NCI-H187 treated with DMSO at 0.1 percent for 48 hours (cell line): ENCODE data around the gene ATP23.

ENCODE experiments used
- DNase-seq: peaks from one replicate; lab custom pipeline; 2025; lab: John Stamatoyannopoulos, UW

ATP23 gene

DNA sequence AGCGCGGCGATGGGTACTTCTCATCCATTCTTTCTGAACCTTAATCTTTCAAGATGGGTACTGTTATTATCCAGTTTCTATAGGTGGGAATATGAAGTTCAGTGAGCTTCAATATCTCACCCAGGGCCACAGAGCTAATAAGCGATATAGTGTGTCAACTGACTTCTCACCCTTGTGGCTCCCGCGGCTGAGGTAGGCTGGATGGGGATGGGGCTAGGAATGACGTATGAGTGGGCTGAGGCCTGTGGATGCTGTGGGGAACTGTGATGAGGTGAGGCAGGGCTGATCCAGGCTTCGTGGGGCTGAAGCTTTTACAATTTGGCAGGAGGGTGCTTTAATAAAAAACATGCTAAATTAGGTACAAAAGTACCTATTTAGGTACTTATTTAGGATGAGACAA is 32.9 kb upstream of the ATP23 start:
- DNase-seq = no peak

DNA sequence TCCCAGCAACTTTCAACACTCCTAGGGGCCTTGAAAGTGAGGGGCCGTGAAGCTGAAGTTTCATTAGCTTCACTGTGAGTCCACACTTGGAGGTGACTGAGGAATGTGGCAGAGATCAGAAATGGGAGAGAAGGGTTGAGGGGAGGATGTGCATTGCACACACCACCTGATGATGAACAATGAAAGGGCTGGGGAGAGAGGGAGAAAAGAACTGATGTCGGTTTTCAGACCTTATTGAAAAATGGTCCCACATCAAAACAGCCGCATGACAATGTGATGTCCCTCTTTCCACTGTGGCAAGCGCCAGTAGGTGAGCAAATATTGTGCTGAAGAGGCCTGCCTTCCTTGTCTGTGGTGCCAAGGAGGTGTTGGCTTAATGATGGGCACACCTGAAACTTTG is 32.3 kb upstream of the ATP23 start:
- no peak for DNase-seq

DNA sequence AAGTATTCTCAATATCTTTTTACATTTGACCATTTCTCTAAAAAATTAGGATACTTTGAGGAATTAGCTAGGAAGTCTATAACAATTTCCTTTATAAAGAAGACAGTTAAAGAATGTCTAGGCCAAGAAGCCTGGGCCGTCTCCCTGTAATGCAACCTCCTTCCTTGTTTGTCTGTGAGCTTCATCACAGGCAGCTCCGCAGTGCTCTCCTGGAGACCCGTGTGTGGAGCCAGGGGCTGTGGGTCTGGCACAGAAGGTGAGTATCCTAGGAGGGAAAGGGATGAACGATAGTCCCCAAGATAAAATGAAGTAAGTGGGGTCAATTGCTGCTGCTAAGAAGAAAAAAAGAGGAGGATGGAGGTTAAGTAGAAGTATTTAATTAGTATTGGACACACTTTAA is 31.8 kb upstream of the ATP23 start:
- no peak for DNase-seq

DNA sequence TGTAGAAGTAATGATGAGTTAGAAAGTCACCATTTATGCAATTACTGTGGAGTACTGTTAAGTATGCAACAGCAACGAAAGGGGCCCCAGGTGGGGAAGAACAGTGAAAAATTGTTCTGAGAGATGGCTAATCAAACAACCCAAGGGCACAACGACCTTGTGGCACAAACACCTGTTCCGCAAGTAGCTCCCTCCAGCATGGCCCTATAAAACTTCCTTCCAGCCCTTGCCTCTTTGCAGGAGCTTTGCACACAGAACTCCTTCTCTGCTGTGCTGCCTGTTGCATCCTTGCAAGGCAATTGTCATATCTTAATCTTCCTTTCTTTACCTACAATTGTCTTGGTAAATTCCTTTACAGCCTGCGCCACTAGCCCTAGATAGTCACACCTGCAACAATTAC is 23.2 kb upstream of the ATP23 start:
- DNase-seq = no peak

DNA sequence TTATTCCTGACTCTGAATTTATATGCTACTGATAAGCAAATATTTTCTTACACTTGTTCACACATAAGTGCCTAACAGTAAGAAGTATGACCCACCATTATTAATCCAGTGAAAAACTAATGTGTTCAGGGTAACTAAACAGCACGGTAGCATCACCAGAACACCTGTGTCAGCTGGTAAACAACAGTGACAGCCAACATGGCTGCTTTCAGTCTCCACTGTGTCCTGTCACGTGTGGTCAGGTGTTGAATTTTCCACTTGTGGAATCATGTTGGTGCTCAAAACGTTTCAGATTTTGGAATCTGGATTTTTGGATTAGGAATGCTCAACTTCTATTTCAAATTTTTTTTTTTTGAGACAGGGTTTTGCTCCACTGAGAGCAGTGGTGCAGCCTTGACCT is 14.3 kb upstream of the ATP23 start:
- DNase-seq = no peak

DNA sequence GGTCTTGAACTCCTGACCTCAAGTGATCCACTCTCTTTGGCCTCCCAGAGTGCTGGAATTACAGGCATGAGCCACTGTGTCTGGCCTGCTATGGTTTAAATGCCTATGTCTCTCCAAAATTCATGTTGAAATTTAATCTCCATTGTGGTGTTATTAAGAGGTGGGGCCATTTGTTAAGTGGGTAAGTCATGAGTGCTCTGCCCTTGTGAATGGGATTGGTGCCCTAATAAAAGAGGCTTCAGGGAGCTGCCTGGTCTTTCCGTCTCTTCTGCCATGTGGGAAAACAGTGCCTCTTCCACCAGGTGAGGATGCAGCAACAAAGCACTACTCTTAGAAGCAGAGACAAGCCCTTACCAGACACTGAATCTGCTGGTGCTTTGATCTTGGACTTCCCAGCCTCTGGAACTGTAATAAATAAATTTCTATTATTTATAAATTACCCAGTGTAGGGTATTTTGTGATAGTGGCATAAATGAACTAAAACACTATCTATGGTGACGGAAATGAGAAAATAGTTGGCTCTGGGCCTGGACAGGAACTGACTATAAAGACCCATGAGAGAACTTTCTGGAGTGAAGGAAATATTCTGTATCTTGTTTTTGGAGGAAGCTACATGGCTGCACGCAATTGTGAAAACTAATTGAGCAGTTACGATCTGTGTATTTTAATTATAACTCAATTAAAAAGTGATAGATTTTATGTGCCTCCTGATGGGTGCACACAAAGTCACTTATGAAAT is 12.1 kb upstream of the ATP23 start:
- DNase-seq = no peak

DNA sequence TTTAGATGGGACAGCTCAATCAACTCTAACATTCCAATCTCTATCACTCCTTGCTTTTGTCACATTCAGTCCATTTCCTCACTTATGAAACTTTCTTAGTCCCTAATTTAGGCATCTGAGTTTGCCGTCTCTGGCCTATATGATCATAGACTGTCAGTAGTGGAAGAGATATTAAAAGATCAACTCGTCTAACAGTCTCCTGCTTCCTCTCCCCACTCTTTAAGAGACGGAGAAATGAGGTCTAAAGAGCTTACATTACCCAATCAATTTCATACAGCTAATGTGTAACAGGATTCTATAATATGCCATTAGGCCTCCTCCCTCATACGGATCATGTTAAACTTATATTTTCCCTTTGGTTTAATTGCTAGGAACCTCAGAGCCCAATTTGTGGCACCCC is 6.5 kb upstream of the ATP23 start:
- DNase-seq = no peak

DNA sequence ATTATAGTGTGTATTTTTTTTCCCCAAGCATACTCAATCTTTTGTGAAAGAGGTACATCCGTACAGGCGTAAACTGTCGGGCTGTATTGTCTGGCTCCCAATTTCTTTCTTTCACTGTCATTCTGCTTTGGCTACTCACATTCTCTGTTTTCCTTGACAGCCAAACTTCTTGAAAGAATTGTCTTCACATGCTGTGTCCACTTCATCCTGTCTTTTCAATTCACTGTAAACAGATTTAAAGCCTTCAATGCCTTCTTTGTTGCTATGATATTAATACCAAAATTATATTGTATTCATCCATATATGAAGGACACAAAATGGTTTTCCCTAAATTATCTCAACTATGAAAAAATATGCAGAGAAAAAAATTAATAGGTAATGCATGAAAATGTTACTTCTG is 6.0 kb upstream of the ATP23 start:
- no peak for DNase-seq

DNA sequence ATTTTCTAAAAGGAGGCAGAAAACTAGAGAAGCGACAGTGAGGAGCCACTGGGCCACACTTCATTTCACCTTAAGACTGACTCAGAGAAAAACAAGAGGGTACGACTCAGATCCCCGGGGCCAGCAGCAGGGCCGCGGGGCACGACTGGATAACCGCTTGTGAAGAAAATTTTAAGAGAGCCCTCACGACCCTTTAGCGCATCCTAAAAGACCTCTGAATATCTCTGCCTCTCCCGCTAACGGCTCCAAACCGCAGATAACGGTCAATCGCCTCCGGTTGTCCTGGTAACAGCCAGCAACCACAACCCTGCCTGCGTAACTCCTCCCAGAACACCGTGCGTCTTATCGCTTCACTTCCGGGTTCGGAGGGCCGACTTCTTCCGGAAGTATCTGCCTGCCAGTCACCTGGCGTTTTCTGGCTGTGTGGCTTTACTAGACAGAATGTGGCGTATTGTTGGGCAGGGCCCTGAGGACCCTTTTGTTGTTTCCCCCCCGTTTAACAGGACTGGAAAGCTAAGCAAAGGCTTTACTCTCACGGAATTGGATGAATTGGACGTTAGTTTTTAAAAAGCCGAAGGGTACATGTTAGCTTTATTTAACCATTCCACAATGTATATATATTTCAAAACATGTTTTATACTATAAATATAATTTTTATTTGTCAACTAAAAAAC is 5.4 kb upstream of the ATP23 start:
- peak; percentile 92 for DNase-seq

DNA sequence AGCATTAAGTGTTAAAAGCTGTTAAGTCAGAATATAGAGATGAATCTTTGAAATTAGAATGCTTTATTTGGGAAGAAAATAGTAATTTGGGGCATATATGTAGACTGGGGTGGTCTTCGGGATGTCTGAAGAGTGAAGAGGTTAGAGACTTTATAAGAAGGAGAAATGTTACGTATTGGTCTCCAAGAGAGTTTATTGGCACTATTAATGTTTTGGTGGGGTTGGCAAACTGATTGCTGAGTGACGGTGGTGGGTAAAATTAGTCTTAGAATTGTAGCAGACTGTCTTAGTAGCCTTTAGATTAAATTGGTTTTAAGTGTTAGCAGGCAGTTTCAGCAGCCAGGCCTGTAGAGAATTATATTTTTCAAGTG is 4.9 kb upstream of the ATP23 start:
- no peak for DNase-seq

DNA sequence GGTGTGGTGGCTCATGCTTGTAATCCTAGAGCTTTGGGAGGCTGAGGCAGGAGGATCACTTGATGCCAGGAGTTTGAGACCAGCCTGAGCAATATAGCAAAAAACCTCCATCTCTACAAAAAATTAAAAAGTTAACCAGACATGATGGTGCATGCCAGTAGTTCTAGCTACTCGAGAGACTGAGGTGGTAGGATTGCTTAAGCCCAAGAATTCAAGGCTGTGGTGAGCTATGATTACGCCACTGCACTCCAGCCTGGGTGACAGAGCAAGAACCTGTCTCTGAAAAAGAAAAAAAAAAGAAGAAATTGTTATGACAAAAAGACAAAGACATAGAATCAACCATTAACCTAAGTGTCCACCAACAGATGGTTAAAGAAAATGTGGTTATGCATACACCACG is 2.1 kb upstream of the ATP23 start:
- no peak for DNase-seq

DNA sequence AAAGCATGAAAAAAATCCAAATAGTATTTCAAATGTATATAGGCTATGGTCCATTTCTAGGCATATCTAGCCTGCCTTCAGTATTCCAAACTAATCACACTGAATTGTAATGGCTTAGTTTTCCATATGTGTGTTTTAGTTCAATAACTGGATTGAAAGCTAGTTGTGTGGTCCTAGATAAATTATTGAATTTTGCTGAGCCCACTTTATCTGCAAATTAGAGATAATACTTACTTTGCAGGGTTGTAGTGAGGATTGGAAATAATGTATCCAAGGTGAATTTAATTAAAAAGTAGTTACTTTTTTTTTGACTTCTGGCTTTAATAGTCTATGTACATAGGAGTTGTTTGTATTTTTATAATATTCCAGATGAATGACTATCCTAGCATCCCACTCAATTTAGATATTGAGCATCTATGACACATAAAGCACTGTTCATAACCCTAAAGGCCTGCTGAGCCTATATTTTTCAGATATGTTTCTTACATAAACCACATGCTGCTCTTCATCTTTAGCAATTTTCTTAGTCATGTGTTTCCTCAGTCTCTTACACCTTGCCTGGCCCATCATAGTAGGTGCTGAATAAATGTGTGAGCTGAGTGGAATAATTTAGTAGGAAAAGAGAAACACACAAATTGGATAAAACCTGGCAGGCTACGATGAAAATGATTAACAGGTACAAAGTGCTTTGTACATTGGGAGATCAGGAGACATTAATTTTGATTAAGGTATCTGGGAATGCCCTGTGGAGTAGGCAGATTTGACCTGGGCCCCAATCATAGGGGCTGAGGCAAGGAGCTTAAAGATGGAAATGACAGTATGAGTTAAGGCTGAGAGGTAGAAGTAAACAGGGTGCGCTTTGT is 1.1 kb upstream of the ATP23 start:
- no peak for DNase-seq

DNA sequence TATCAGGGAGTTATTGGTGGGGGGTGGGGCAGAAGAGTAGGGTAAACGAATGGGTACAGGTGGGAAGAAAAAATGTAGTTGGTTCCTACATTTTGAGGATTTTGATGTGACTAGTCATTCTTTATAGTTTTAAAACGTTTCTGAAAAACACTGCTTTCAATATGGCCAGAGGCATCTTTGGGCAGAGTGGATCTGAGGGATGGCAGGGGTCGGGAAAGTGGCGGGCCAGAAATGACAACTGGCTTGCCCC is 527 bp upstream of the ATP23 start:
- no peak for DNase-seq

DNA sequence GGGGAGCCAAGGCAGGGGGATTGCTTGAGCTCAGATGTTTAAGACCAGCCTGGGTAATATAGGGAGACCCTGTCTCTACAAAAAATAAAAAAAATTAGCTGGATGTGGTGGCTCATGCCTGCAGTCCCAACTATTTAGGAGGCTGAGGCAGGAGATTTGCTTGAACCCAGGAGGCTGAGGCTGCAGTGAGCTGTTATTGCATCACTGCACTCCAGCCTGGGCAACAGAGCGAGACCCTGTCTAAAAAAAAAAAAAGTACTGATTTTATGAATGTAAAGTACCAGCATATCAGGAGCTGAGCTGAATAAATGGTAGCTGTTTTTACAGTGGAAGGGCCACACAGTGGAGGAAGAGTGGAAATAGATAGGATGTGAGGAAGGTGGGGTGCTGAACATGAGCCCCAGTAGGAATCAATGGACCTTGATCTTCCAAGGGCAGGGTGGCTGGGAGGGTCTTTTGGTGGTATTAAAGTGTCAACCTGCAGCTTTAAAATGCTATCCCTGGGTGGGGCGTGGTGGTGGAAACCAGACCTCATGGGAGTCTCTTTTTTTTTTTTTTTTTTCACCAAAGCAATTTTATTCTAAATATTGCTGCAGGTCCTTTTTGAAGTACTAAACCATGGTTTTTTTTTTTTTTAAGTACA is 2.2 kb downstream of the ATP23 start:
- no peak for DNase-seq

DNA sequence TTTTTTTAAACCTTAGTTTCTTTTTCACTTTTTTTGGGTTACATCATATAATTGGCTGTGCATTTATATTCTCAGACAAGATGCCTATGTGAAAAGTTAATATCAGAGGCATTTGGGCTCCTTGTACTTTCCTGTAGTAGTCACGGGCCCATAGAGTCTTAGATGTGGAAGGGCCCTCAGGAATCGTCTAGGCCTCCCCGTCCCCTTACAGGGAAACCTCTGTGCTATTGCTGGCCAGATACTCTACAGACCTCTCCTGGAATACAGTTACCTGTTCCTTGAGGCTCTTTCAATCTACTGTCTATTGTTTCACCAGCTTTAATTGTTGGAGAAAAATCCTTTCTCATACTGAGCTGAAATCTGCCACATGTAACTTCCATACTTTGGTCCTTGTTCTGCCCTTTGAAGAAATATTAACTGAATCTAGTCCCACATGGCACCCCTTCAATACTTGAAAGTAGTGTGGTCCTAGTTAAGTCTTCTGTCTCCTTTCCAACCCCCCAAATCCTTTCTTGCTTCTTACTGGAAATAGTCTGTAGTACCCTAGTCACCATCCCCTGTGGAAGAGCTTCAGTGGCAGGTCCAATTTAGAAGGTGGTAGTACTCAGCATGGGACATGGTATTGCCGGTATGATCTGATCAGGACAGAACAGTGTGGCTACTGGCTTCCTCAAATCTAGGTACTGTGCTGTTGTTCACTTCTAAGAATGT is 3.1 kb downstream of the ATP23 start:
- no peak for DNase-seq

DNA sequence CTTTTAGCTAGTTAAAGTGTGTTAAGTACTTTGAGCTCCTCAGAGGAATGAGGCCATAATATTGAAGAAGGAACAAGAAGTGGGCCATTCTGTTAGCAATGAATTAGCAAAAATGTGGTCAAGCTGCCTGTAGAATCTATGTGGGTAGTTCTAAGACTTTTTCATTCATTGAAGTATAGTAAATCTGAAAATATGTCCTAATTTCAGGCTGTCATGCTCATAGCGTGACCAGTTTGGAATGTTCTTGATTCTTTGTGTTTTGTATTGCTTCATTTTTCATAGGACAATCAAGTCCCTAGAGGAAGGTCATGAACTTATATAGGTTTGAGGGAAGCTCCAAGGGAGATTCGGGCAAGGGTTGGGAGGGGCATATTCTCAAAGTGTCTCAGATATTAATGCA is 11.4 kb downstream of the ATP23 start:
- DNase-seq = no peak

DNA sequence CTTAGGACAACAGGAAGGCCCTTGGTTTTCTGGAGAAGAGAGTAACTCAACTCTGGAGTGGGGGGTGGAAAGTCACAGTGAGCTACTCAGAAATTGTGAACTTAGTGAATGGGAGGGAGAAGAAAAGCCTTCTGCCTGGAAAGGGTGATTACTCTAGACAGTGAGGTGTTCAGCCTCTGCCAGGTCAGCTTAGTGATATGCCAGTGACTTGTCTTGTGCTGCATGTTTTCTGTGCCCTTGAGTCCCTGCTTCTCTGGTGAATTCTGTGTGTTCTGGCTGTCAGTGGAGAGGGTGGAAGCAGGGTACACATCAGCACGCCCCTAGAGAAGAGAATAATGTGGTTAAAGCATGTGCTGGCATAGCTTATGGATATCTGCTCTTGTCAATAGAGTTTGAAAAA is 13.4 kb downstream of the ATP23 start:
- DNase-seq = no peak

DNA sequence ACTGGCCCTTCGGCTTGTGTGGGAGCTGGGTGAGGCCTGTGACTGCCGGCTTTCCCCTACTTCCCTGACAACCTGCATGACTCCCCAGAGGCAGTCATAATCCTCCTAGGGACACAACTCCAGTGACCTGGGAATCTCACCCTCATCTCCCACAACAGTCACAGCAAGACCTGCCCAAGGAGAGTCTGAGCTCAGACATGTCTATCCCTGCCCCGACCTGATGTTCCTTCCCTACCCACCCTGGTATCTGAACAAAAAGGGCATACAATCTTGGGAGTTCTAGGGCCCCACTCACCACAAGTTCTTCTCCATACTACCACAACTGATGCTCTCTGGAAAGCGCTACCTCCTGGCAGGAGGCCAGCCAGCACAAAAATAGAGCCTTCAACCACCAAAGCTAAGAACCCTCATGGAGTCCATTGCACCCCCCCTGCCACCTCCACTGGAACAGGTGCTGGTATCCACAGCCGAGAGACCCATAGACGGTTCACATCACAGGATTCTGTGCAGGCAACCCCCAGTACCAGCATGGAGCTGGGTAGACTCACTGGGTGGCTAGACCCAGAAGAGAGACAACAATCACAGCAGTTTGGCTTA is 16.8 kb downstream of the ATP23 start:
- no peak for DNase-seq

DNA sequence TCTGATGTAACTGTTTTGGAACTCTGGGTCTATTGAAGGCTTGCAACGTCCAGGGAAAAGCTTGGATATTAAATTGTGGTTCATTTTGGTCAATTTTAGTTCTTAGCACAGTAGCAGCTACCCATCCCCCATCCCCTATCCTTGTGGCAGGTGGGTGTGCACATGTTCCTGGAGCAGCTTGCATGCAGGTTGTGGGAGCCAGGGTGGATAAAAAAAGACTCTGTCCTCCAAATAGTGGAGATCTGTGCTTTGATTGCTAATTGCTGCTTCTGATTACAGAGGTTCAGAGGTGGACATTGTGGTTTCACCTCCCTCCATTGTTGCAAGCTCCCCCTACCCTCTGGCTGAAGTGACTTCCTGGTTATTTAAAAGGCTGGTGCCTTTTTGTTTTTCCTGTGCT is 23.1 kb downstream of the ATP23 start:
- DNase-seq = no peak

DNA sequence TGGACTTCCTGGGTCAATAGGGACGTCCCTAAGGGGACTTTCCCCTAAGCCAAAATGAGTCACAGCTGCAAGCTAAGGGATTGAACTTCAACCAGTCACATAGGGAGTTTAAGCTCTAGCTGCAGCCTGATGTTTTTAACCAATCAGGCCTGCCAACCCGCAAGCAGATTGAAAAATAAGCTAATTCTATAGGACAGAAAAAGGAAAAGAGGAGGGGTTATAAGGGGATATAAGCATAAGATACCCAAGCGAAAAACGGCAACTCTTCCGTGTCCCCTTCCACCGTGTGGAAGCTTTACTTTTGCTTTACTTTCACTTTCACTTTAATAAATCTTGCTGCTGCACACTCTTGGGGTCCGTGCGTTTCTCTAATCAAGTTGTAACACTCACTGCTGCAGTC is 24.4 kb downstream of the ATP23 start:
- no peak for DNase-seq

DNA sequence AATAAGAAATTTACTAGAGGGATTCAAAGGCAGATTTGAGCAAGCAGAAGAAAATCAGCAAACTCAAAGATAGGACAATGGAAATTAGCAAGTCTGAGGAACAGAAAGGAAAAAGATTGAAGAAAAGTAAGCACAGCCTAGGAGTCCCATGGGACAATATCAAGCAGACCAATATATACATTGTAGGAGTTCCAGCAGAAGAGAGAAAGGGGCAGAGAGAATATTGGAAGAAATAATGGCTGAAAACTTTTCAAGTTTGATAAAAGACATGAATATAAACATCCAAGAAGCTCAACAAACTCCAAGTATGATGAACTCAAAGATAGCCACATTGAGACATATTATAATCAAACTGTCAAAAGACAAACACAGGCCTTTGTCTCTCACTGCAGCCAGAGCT is 25.2 kb downstream of the ATP23 start:
- DNase-seq = no peak
